Transverse colon (tissue), 4 donors: ENCODE results near the gene CD28. TPM values are rescaled to one million over a fixed set of nuclear protein-coding genes. Genes with fewer than 3 reads are reported as not detected.
"Not testable (repeated sequence)": the region's sequence is repeated elsewhere in the genome, so short reads cannot be mapped to it uniquely, and the experiment has no call there.

Experiments used
- DNase-seq: peaks from one replicate; pipeline ENCODE4 v3.0.0-alpha.2; 2019
- H3K27ac ChIP-seq, 4 donors: fragments of 200-600 bp; sonication (generic); 2 replicates each; pipeline ENCODE4 v1.5.1; 2016 to 2018; ENCODE audit warnings: inconsistent platforms in 4 of 4
- H3K27me3 ChIP-seq: fragments of 200-600 bp; sonication (generic); 2 replicates; pipeline ENCODE4 v1.5.1; 2017; ENCODE audit warnings: inconsistent platforms
- H3K36me3 ChIP-seq, 4 donors: fragments of 200-600 bp; sonication (generic); 2 replicates each; pipeline ENCODE4 v1.5.1; 2017 to 2019; ENCODE audit warnings: inconsistent platforms in 4 of 4
- H3K4me1 ChIP-seq, 4 donors: fragments of 200-600 bp; sonication (generic); 2 replicates each; pipeline ENCODE4 v1.5.1; 2017 to 2020; ENCODE audit warnings: inconsistent platforms in 4 of 4
- H3K4me3 ChIP-seq, 4 donors: fragments of 200-600 bp; sonication (generic); 1 replicate in 1 of 4; 2 replicates in 3 of 4; pipeline versions ENCODE4 v1.5.1 to v1.6.1; 2017 to 2019; ENCODE audit warnings: inconsistent platforms in 4 of 4
- H3K9me3 ChIP-seq, 2 donors: fragments of 200-600 bp; sonication (generic); 2 replicates each; pipeline ENCODE4 v1.5.1; 2017 to 2019; ENCODE audit warnings: inconsistent platforms in 2 of 2
- EP300 ChIP-seq: sonication (generic); formaldehyde crosslinking; IDR thresholded peaks from one replicate; pipeline ENCODE4 v1.6.1; 2017; ENCODE audit warnings: antibody characterized with exemption, low read depth
- POLR2A ChIP-seq: fragments of 450-650 bp; IDR thresholded peaks from one replicate; pipeline ENCODE4 v1.6.1; 2016; ENCODE audit warnings: antibody characterized with exemption, mild to moderate bottlenecking, moderate library complexity
- POLR2AphosphoS5 ChIP-seq, 3 donors: sonication (generic); formaldehyde crosslinking; IDR thresholded peaks; one replicate each; pipeline ENCODE4 v1.6.1; 2016; ENCODE audit warnings: antibody characterized with exemption in 3 of 3
- WGBS, 2 donors: methylation state at CpG; one replicate each; pipeline ENCODE4 v1.1.5; 2018; ENCODE audit warnings: low coverage in 1 of 2; 5-methylcytosine and 5-hydroxymethylcytosine counted together
- in situ Hi-C, 4 donors: fragments of 200-750 bp; cut with MboI; loops; one replicate each; pipeline versions ENCODE4 v1.15.0 to v1.15.1; 2017; ENCODE audit warnings: low sequenced_read_pairs in 3 of 4, low pct_ligation_motif_present in 1 of 4, low pct_unique_long_range_greater_than_20kb in 1 of 4
- intact Hi-C: fragments of 100-400 bp; cut with DNase I; formaldehyde crosslinking; loops from one replicate; pipeline ENCODE4 v1.15.1; 2023; ENCODE audit warnings: low total_unique reads
- total RNA-seq, 4 donors: library from RNA; depleted of rRNA; stranded (reverse); fragments of >200 nt; gene quantifications; one replicate each; pipeline ENCODE4 v1.1.0, GENCODE V29; 2016
- TF ChIP-seq, protein P1 (sequence below), 5 experiments: fragments of 200-600 bp in 3 of 5; fragments of 450-650 bp in 2 of 5; sonication (generic) in 3 of 5; IDR thresholded peaks; 1 replicate in 2 of 5; 2 replicates in 3 of 5; pipeline ENCODE4 v1.5.1; 2016 to 2017; ENCODE audit warnings: antibody characterized with exemption in 5 of 5, inconsistent platforms in 3 of 5, mild to moderate bottlenecking in 2 of 5, moderate library complexity in 1 of 5

Gene CD28
- total RNA-seq, 4 donors from 2014 or later: 0.68 to 2.4 (median 1.5) TPM; not detected in 1

DNA sequence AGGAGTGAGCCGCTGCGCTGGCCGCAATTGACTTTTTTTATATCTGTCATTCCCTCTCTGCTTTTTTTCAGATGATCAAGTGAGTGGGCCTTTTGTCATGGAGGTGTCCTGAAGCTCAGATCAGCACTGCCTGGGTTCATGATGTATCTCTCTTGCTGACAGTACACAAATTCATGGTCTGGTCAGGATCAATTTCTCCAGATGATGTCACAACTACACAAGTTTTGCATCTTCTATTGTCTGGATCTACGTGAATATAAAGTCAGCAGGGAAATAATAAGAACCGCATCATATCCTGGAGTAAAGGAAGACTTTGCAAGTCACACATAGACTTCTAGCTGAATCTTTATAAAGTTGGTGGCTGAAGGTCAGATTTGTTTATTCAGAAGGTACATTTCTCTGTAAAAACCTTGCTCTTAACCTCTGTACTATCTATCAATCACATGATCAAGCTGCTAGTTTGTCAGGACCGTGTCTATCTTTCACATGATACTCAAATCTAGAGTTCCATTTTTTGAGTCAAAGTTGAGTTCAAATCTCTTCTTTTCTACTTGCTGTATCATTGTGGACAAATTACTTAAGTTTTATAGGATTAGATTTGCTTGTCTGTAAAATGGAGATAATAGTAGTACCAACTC lies 13.1 kb upstream of the CD28 start:
- TF ChIP-seq POLR2A (no peak), EP300 (no peak), POLR2AphosphoS5 (IDR thresholded peaks at IDR 0.05) (no peak)
- TF ChIP-seq, protein P1, sequence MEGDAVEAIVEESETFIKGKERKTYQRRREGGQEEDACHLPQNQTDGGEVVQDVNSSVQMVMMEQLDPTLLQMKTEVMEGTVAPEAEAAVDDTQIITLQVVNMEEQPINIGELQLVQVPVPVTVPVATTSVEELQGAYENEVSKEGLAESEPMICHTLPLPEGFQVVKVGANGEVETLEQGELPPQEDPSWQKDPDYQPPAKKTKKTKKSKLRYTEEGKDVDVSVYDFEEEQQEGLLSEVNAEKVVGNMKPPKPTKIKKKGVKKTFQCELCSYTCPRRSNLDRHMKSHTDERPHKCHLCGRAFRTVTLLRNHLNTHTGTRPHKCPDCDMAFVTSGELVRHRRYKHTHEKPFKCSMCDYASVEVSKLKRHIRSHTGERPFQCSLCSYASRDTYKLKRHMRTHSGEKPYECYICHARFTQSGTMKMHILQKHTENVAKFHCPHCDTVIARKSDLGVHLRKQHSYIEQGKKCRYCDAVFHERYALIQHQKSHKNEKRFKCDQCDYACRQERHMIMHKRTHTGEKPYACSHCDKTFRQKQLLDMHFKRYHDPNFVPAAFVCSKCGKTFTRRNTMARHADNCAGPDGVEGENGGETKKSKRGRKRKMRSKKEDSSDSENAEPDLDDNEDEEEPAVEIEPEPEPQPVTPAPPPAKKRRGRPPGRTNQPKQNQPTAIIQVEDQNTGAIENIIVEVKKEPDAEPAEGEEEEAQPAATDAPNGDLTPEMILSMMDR (IDR thresholded peaks at IDR 0.05): no peak
- H3K36me3 ChIP-seq: no peaks in the 10 kb centered on the region
- no peaks in the 10 kb centered on the region for H3K27me3 ChIP-seq
- 90% methylated on average over 6 of the region's 6 CpGs for WGBS, 2 donors
- H3K27ac ChIP-seq: no peak overlapping the region
- in situ Hi-C loops: no loop called here
- H3K4me3 ChIP-seq: no peak overlapping the region
- H3K4me1 ChIP-seq: peaks cover 0 to 8% (median 3%) of the 10 kb centered on the region in 4 donors
- DNase-seq: no peak
- intact Hi-C loops: no loop called here
- no peaks in the 10 kb centered on the region for H3K9me3 ChIP-seq

DNA sequence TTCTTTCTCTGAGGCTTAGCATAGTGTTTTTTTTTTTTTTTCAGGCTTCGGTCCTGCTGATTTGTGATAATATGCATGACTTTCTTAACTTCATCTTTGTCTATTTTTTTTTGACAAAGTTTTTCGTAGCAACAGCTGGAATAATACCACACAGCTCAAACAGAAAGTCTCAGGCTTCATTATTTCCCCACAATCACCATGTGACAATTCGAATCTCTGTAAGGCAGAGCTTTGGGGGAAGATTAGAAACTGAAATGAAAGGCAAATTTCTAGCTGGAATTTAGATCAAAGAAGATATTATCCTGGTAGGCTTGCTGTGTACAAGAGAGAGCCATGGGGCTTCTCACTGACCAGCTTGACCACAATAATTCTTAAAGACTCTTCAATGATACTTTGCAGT lies 12.2 kb upstream of the CD28 start:
- Histone ChIP-seq H3K4me1 (peaks cover 0 to 7% (median 2%) of the 10 kb centered on the region in 4 donors), H3K27ac (no peak overlapping the region), H3K27me3 (no peaks in the 10 kb centered on the region), H3K4me3 (no peak overlapping the region), H3K9me3 (no peaks in the 10 kb centered on the region), H3K36me3 (no peaks in the 10 kb centered on the region)
- intact Hi-C loops: loop anchor here (2.0 kb wide), 1 partner anchor 57 kb away; no protein-coding TSS in a partner anchor
- WGBS, 2 donors: 65 to 76% methylated on average over 3 of the region's 3 CpGs
- in situ Hi-C loops: no loop called here
- TF ChIP-seq EP300: no peak
- no peak for DNase-seq

DNA sequence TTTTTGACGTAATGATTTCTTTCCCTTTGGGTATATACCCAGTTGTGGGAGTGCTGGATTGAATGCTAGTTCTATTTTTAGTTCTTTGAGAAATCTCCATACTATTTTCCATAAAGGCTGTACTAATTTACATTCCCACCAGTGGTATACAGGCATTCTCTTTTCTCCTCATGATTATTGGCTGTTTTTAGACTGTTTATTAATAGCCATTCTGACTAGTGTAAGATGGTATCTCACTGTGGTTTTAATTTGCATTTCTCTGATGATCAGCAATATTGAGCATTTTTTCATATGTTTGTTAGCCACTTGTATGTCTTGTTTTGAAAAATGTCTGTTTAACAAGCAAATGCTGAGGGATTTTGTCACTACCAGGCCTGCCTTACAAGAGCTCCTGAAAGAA lies 9.2 kb upstream of the CD28 start:
- in situ Hi-C loops: no loop called here

DNA sequence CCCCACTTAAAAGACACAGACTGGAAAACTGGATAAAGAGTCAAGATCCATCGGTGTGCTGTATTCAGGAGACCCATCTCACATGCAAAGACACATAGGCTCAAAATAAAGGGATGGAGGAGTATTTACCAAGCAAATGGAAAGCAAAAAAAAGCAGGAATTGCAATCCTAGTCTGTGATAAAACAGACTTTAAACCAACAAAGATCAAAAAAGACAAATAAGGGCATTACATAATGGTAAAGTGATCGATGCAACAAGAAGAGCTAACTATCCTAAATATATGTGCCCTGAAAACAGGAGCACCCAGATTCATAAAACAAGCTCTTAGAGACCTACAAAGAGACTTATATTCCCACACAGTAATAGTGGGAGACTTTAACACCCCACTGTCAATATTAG lies 8.7 kb upstream of the CD28 start:
- WGBS, 2 donors: 93 to 100% methylated on average over 2 of the region's 2 CpGs
- H3K4me3 ChIP-seq, H3K4me1 ChIP-seq, DNase-seq, H3K9me3 ChIP-seq, H3K27me3 ChIP-seq, H3K36me3 ChIP-seq, in situ Hi-C loops, H3K27ac ChIP-seq, intact Hi-C loops: not testable (repeated sequence)

More for the DNA sequence above, 9.2 kb upstream of the CD28 start:
- Histone ChIP-seq H3K36me3 (no peaks in the 10 kb centered on the region), H3K27ac (no peak overlapping the region), H3K4me3 (no peak overlapping the region), H3K27me3 (no peaks in the 10 kb centered on the region), H3K4me1 (no peaks in the 10 kb centered on the region), H3K9me3 (no peaks in the 10 kb centered on the region)
- TF ChIP-seq POLR2AphosphoS5 (IDR thresholded peaks at IDR 0.05) (no peak), POLR2A (no peak), EP300 (no peak)
- TF ChIP-seq, protein P1 (IDR thresholded peaks at IDR 0.05): no peak
- intact Hi-C loops: no loop called here
- WGBS, 2 donors: 83 to 86% methylated on average over 1 of the region's 1 CpG
- DNase-seq: no peak

DNA sequence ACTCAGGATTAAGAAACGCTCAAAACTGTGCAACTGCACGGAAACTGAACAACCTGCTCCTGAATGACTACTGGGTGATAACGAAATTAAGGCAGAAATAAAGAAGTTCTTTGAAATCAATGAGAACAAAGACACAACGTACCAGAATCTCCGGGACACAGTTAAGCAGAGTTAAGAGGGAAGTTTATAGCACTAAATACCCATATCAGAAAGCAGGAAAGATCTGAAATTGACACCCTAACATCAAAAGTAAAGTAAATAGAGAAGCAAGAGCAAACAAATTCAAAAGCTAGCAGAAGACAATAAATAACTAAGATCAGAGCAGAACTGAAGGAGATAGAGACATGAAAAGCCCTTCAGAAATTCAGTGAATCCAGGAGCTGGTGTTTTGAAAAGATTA lies 8.0 kb upstream of the CD28 start:
- intact Hi-C loops, H3K9me3 ChIP-seq, H3K36me3 ChIP-seq, H3K4me1 ChIP-seq, H3K27ac ChIP-seq, H3K4me3 ChIP-seq, H3K27me3 ChIP-seq, DNase-seq, in situ Hi-C loops: not testable (repeated sequence)
- WGBS, 2 donors: 54 to 74% methylated on average over 3 to 5 of the region's 5 CpGs

DNA sequence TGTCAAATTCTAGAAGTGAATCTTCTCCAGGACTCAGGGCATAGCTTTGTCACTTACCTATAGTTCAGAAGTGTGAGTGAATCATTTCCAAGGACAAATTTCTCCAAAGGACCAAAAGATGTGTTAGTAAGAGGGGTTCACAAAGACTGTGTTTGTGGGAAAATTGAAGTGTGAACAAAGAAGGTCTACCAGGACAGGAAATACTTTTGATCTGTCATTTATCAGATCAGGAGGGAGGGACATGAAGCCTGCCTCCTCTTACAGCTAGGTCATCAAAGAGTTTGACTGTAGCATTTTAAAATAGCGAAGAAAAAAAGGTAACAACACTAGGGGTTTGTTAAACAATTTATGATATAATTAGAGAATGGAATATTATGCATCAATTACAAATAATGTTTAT lies 2.0 kb upstream of the CD28 start:
- in situ Hi-C loops: no loop called here
- H3K27me3 ChIP-seq: no peaks in the 10 kb centered on the region

More for the DNA sequence above, 2.0 kb upstream of the CD28 start:
- DNase-seq: no peak
- WGBS, 2 donors: 75 to 93% methylated on average over 1 of the region's 1 CpG
- TF ChIP-seq POLR2A (no peak), EP300 (no peak), POLR2AphosphoS5 (IDR thresholded peaks at IDR 0.05) (no peak)
- TF ChIP-seq, protein P1 (IDR thresholded peaks at IDR 0.05): no peak
- no peaks in the 10 kb centered on the region for H3K4me1 ChIP-seq
- no peak overlapping the region for H3K4me3 ChIP-seq
- no peaks in the 10 kb centered on the region for H3K36me3 ChIP-seq
- no peak overlapping the region for H3K27ac ChIP-seq
- intact Hi-C loops: no loop called here
- H3K9me3 ChIP-seq: peaks cover 0 to 4% of the 10 kb centered on the region in 2 donors
